G401 (cell line): ENCODE measurements around the gene SUMO2. TPM values are rescaled to one million over a fixed set of nuclear protein-coding genes. Genes with fewer than 3 reads are reported as not detected.
"Not testable (repeated sequence)": the region's sequence is repeated elsewhere in the genome, so short reads cannot be mapped to it uniquely, and the experiment has no call there.

ENCODE experiments used
- DNase-seq: peaks from one replicate; pipeline ENCODE4 v3.0.0-alpha.2; 2015; ENCODE audit warnings: low spot score
- in situ Hi-C: cut with HindIII; loops from 2 replicates; pipeline ENCODE4 v1.10.0; 2016; ENCODE audit warnings: low sequenced_read_pairs, mixed read lengths
- total RNA-seq: library from RNA; depleted of rRNA; stranded (reverse); fragments of >200 nt; shearing (Covaris generic); gene quantifications from 2 replicates; pipeline ENCODE4 v1.2.3, GENCODE V29; 2014; rRNA removed

SUMO2 gene
- total RNA-seq, 1 experiment from 2014 or later = 183 TPM

DNA sequence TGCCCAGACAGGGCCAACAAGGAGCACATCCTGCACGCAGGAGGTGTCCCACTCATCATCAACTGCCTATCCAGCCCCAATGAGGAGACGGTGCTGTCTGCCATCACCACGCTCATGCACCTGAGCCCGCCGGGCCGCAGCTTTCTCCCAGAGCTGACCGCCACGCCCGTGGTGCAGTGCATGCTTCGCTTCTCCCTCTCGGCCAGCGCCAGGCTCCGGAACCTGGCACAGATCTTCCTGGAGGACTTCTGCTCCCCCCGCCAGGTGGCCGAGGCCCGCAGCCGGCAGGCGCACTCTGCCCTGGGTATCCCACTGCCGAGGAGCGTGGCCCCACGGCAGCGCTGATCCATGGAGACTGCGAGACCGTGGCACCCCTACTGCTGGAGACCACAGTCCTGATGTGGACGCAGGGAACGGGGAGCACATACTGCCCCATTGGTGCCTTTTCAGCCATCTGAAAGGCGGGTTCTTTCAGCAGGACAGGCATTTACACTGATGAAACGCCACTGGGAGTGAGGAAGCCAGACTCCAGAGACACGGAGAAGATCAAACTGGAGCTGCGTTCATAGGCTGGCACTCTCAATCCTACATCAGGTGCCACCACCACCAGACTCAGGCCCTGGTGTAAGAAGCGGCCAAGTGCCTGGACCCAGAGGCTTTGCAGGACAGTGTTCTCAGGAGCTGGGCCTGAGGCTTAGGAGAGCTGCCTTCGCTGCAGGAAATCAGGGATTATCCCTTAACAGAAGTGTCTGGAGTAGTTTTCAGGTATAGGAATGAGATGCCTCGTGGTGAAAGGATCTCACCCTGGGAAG lies 53.9 kb downstream of the SUMO2 start:
- in situ Hi-C loops = no loop called here
- peak; percentile 82 for DNase-seq

DNA sequence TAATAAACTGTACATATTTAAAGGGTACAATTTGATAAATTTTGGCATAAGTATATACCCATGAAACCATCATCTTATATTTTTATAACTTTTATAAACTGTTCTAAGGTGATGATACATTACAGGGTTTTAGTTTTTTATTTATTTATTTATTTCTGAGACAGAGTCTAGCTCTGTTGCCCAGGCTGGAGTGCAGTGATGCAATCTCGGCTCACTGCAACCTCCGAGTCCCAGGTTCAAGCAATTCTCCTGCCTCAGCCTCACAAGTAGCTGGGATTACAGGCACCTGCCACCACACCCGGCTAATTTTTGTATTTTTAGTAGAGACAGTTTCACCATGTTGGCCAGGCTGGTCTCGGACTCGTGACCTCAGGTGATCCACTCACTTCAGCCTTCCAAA lies 54.8 kb downstream of the SUMO2 start:
- DNase-seq, in situ Hi-C loops: not testable (repeated sequence)

GRCh38 chr17:75126954-75127353 lies 55.8 kb downstream of the SUMO2 start:
- in situ Hi-C loops = no loop called here
- no peak for DNase-seq

GRCh38 chr17:75125984-75126383 lies 56.8 kb downstream of the SUMO2 start:
- no peak for DNase-seq
- in situ Hi-C loops = no loop called here

- DNase-seq = no peak
- in situ Hi-C loops = no loop called here
Measured at GRCh38 chr17:75124819-75125162, 58.0 kb downstream of the SUMO2 start.

- no peak for DNase-seq
Measured at GRCh38 chr17:75124041-75124818, 58.5 kb downstream of the SUMO2 start.

GRCh38 chr17:75118307-75118706 lies 64.5 kb downstream of the SUMO2 start:
- DNase-seq = no peak
- in situ Hi-C loops = no loop called here

More at GRCh38 chr17:75124041-75124818, 58.5 kb downstream of the SUMO2 start:
- in situ Hi-C loops = no loop called here

GRCh38 chr17:75116737-75117136 lies 66.0 kb downstream of the SUMO2 start:
- DNase-seq = no peak
- in situ Hi-C loops = no loop called here

Other genes starting within 250 kb of the SUMO2 start
- not detected in 2 replicates for gene OTOP3, start 247.1 kb downstream of the SUMO2 start, total RNA-seq
- gene HID1, start 210.2 kb downstream of the SUMO2 start, total RNA-seq = 2.1 and 4.7 TPM in 2 replicates
- gene CDR2L, start 195.3 kb downstream of the SUMO2 start, total RNA-seq = 21.8 and 24.4 TPM in 2 replicates
- 98.4 and 99.0 TPM in 2 replicates for gene MRPL58, start 170.3 kb downstream of the SUMO2 start, total RNA-seq
- 206 and 238 TPM in 2 replicates for gene ATP5PD, start 136.0 kb downstream of the SUMO2 start, total RNA-seq
- gene KCTD2, start 135.7 kb downstream of the SUMO2 start, total RNA-seq = 26.8 and 27.8 TPM in 2 replicates
- 11.0 and 25.5 TPM in 2 replicates for gene SLC16A5, start 95.0 kb downstream of the SUMO2 start, total RNA-seq
- 10.5 and 13.6 TPM in 2 replicates for gene ARMC7, start 73.0 kb downstream of the SUMO2 start, total RNA-seq
- 104 and 142 TPM in 2 replicates for gene NT5C, start 51.2 kb downstream of the SUMO2 start, total RNA-seq
- 199 and 235 TPM in 2 replicates for gene JPT1, start 28.4 kb downstream of the SUMO2 start, total RNA-seq
- gene NUP85, start 22.7 kb upstream of the SUMO2 start, total RNA-seq = 80.2 and 86.3 TPM in 2 replicates
- gene GGA3, start 78.6 kb upstream of the SUMO2 start, total RNA-seq = 16.6 and 25.4 TPM in 2 replicates
- gene MRPS7, start 78.9 kb upstream of the SUMO2 start, total RNA-seq = 87.4 and 107 TPM in 2 replicates
- gene MIF4GD, start 88.3 kb upstream of the SUMO2 start, total RNA-seq = 12.1 and 15.1 TPM in 2 replicates
- 14.7 and 15.6 TPM in 2 replicates for gene SLC25A19, start 106.5 kb upstream of the SUMO2 start, total RNA-seq
- gene GRB2, start 222.7 kb upstream of the SUMO2 start, total RNA-seq = 176 and 195 TPM in 2 replicates